Fibroblast of upper back skin (primary cell): Measurements from ENCODE around the gene GPN2.
A peak's percentile ranks its signal among the peaks of the same experiment; 100 is the strongest.
"Not testable (repeated sequence)": the region's sequence is repeated elsewhere in the genome, so short reads cannot be mapped to it uniquely, and the experiment has no call there.

ENCODE experiments used
- DNase-seq: peaks from one replicate; pipeline ENCODE4 v3.0.0-alpha.2; 2013

Gene GPN2

GRCh38 chr1:26900001-26900814 is 10.1 kb upstream of the GPN2 start, which contains the start of gene GPATCH3:
TSS of gene GPATCH3 (minus strand) at chr1:26900467. CDS start at chr1:26900442, 25 bp downstream.
- peak; percentile 95 for DNase-seq

- no peak for DNase-seq
Measured at GRCh38 chr1:26897351-26897750, 7.3 kb upstream of the GPN2 start.

GRCh38 chr1:26894263-26894662 is 4.2 kb upstream of the GPN2 start:
- DNase-seq, result no peak

- no peak for DNase-seq
Measured at GRCh38 chr1:26890467-26890796, 349 bp upstream of the GPN2 start.

GRCh38 chr1:26888231-26888630 is 1.9 kb downstream of the GPN2 start:
- DNase-seq, result no peak

GRCh38 chr1:26887125-26887524 is 3.0 kb downstream of the GPN2 start:
- peak; percentile 23 for DNase-seq

GRCh38 chr1:26882696-26883463 is 7.2 kb downstream of the GPN2 start:
- DNase-seq, result no peak

GRCh38 chr1:26881611-26882010 is 8.5 kb downstream of the GPN2 start:
- not testable (repeated sequence) for DNase-seq

- DNase-seq, result no peak
Measured at GRCh38 chr1:26879793-26880192, 10.3 kb downstream of the GPN2 start.

GRCh38 chr1:26877326-26877725 is 12.8 kb downstream of the GPN2 start:
- DNase-seq, result no peak

- DNase-seq, result no peak
Measured at GRCh38 chr1:26874896-26875295, 15.2 kb downstream of the GPN2 start.

GRCh38 chr1:26873097-26873496 is 17.0 kb downstream of the GPN2 start:
- not testable (repeated sequence) for DNase-seq

GRCh38 chr1:26864610-26865480 is 25.2 kb downstream of the GPN2 start:
- peak; percentile 98 for DNase-seq

- DNase-seq, result no peak
Measured at GRCh38 chr1:26863685-26864077, 26.4 kb downstream of the GPN2 start.

GRCh38 chr1:26862781-26863684 is 27.1 kb downstream of the GPN2 start, which contains the start of gene SFN:
TSS of gene SFN (plus strand) at chr1:26863149. CDS start at chr1:26863213, 64 bp downstream.
- DNase-seq, result no peak

- peak; percentile 20 for DNase-seq
Measured at GRCh38 chr1:26861889-26862378, 28.1 kb downstream of the GPN2 start.

- DNase-seq, result peak; percentile 39
Measured at GRCh38 chr1:26861286-26861701, 28.8 kb downstream of the GPN2 start.

GRCh38 chr1:26858891-26859640 is 31.0 kb downstream of the GPN2 start:
- no peak for DNase-seq

- no peak for DNase-seq
Measured at GRCh38 chr1:26858160-26858559, 31.9 kb downstream of the GPN2 start.

GRCh38 chr1:26857473-26858060 is 32.5 kb downstream of the GPN2 start:
- no peak for DNase-seq
